Activated B cell treated with CpG ODN at 0.5 μM for 24 hours (primary cell): ENCODE measurements around the gene SORCS1. TPM values are rescaled to one million over a fixed set of nuclear protein-coding genes. Genes with fewer than 3 reads are reported as not detected.

Source experiments
- ATAC-seq: fragments of 200-7000 bp; cut with Tn5 transposase; one replicate; pipeline ENCODE4 v1.10.0; 2021; ENCODE audit warnings: low read depth, mild to moderate bottlenecking, moderate library complexity
- CTCF ChIA-PET: fragments of 350-600 bp; sonication (Branson Sonifier 250); formaldehyde crosslinking; loops from one replicate; lab custom pipeline; 2021; ENCODE audit warnings: antibody characterized with exemption; lab: Charles Lee
- POLR2A ChIA-PET: fragments of 350-600 bp; sonication (Branson Sonifier 250); formaldehyde crosslinking; loops from one replicate; lab custom pipeline; 2021; ENCODE audit warnings: antibody characterized with exemption; lab: Charles Lee
- DNase-seq: peaks from one replicate; pipeline ENCODE4 v3.0.0; 2022
- H3K27ac Mint-ChIP-seq: one replicate; pipeline ENCODE4 v1.8.0; 2020; ENCODE audit warnings: mixed read lengths
- H3K27me3 Mint-ChIP-seq: one replicate; pipeline ENCODE4 v1.8.0; 2021; ENCODE audit warnings: mixed read lengths
- H3K36me3 Mint-ChIP-seq: one replicate; pipeline ENCODE4 v1.8.0; 2021; ENCODE audit warnings: low read depth, mixed read lengths
- H3K4me1 Mint-ChIP-seq: one replicate; pipeline ENCODE4 v1.8.0; 2021; ENCODE audit warnings: mixed read lengths
- H3K4me3 Mint-ChIP-seq: one replicate; pipeline ENCODE4 v1.8.0; 2020; ENCODE audit warnings: mild to moderate bottlenecking, mixed read lengths
- H3K9me3 Mint-ChIP-seq: one replicate; pipeline ENCODE4 v1.8.0; 2020; ENCODE audit warnings: mixed read lengths
- intact Hi-C: fragments of 100-400 bp; cut with micrococcal nuclease; formaldehyde crosslinking; loops from one replicate; pipeline ENCODE4 v1.15.1; 2024
- total RNA-seq: library from RNA; stranded (reverse); gene quantifications from 2 replicates; pipeline ENCODE4 v1.2.3, GENCODE V29; 2022
- TF ChIP-seq, protein P1 (sequence below): fragments of 200-600 bp; IDR thresholded peaks from one replicate; pipeline ENCODE4 v1.8.0; 2022; ENCODE audit warnings: antibody characterized with exemption, mild to moderate bottlenecking

SORCS1 gene
- total RNA-seq, 1 donor from 2014 or later: not detected

DNA sequence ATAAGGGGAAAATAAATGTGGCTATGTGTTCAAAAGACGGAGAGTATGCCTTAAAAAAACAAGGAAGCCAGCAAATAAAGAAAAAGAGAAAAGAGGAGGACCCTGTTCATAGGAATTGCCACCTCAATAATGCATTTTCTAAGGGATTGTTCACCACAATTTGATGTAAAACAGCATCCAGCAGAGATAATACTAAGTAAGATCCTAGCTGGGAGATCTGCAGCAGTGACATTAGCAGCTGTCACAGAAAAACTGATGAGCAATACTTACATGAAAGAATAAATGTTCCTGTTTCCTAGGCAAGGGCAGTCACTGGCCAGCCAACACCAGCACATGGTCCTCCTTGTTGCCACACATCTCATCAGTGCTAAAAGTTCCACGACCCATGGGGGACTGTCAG lies 391.5 kb downstream of the SORCS1 start:
- DNase-seq (no peak), ATAC-seq (no peak)
- Mint-ChIP-seq H3K4me3 (no peak overlapping the region), H3K27me3 (no peaks in the 10 kb centered on the region), H3K9me3 (no peaks in the 10 kb centered on the region), H3K4me1 (no peaks in the 10 kb centered on the region), H3K36me3 (no peaks in the 10 kb centered on the region), H3K27ac (no peak overlapping the region)
- POLR2A ChIA-PET: no interaction called here
- CTCF ChIA-PET: no interaction called here
- TF ChIP-seq, protein P1, sequence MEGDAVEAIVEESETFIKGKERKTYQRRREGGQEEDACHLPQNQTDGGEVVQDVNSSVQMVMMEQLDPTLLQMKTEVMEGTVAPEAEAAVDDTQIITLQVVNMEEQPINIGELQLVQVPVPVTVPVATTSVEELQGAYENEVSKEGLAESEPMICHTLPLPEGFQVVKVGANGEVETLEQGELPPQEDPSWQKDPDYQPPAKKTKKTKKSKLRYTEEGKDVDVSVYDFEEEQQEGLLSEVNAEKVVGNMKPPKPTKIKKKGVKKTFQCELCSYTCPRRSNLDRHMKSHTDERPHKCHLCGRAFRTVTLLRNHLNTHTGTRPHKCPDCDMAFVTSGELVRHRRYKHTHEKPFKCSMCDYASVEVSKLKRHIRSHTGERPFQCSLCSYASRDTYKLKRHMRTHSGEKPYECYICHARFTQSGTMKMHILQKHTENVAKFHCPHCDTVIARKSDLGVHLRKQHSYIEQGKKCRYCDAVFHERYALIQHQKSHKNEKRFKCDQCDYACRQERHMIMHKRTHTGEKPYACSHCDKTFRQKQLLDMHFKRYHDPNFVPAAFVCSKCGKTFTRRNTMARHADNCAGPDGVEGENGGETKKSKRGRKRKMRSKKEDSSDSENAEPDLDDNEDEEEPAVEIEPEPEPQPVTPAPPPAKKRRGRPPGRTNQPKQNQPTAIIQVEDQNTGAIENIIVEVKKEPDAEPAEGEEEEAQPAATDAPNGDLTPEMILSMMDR: no peak
- intact Hi-C loops: no loop called here

DNA sequence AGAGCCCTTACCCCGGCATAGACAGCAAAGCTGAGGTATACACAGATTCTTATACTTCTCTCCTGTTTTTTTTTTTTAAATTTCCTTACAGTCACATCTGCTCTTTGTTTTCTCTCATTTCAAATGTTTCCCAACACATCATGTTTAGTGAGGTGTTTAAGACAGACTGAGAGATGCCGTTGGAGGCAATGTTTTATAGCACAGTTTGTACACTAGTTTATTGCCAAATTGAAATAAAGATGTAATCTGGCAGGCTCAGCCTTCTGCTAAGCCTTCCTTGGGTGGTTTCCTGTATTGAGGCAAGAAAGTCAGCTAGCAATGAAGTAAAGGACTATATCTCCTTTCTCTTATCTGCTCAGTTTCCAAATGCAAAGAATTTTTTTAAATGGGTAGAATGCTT lies 393.4 kb downstream of the SORCS1 start:
- no peaks in the 10 kb centered on the region for H3K27me3 Mint-ChIP-seq
- no peak overlapping the region for H3K27ac Mint-ChIP-seq
- H3K36me3 Mint-ChIP-seq: no peaks in the 10 kb centered on the region
- intact Hi-C loops: no loop called here
- H3K4me1 Mint-ChIP-seq: no peaks in the 10 kb centered on the region
- H3K4me3 Mint-ChIP-seq: no peak overlapping the region
- CTCF ChIA-PET: no interaction called here
- DNase-seq (no peak), ATAC-seq (no peak)
- POLR2A ChIA-PET: no interaction called here
- TF ChIP-seq, protein P1: no peak
- H3K9me3 Mint-ChIP-seq: no peaks in the 10 kb centered on the region

DNA sequence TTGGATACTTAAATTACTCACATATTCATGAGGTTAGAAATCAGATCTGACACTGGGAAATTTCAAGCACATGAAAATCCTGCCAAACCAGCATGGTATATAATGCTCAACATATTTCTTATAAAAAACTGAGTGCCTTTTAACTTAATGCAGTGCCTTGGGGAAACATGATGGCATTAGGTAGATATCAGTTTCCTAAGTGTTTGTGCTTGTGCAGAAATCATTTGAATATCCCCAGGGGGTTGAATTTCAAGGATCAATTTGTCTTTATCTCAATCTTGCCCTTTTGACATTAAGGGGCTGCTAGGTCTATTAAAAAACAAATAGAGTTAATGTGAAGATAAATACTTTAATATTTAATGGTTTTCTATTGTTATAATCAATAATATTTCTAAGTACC lies 396.3 kb downstream of the SORCS1 start:
- no peak overlapping the region for H3K4me3 Mint-ChIP-seq
- H3K4me1 Mint-ChIP-seq: no peaks in the 10 kb centered on the region
- ATAC-seq (no peak), DNase-seq (no peak)
- H3K27me3 Mint-ChIP-seq: no peaks in the 10 kb centered on the region
- H3K27ac Mint-ChIP-seq: no peak overlapping the region
- no peaks in the 10 kb centered on the region for H3K36me3 Mint-ChIP-seq
- TF ChIP-seq, protein P1: no peak
- H3K9me3 Mint-ChIP-seq: no peaks in the 10 kb centered on the region
- intact Hi-C loops: no loop called here
- ChIA-PET POLR2A (no interaction called here), CTCF (no interaction called here)

DNA sequence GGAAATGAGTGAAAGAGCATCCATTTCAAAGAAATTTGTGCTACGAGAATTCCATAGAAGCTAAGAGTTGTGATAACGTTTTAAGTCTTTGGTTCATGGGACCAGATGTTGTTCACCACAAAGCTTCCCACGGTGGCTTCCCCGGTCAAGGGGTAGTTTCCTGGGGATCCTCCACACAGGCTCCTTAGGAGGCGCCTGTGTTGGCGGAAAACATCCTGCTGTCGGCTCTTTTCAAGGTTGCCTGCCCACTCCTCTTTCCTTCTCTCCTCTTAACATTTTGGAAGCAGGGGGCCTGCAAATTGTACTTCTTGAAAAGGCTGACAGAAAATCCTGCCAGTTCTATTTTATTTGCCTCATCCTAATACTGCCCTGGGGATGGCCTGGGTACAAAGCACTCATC lies 398.6 kb downstream of the SORCS1 start:
- ATAC-seq: no peak
- no peaks in the 10 kb centered on the region for H3K9me3 Mint-ChIP-seq
- intact Hi-C loops: no loop called here
- H3K4me3 Mint-ChIP-seq: no peak overlapping the region
- H3K27me3 Mint-ChIP-seq: no peaks in the 10 kb centered on the region
- H3K4me1 Mint-ChIP-seq: no peaks in the 10 kb centered on the region
- TF ChIP-seq, protein P1: no peak
- DNase-seq: no peak
- H3K27ac Mint-ChIP-seq: no peak overlapping the region
- CTCF ChIA-PET: no interaction called here
- POLR2A ChIA-PET: no interaction called here
- no peaks in the 10 kb centered on the region for H3K36me3 Mint-ChIP-seq

DNA sequence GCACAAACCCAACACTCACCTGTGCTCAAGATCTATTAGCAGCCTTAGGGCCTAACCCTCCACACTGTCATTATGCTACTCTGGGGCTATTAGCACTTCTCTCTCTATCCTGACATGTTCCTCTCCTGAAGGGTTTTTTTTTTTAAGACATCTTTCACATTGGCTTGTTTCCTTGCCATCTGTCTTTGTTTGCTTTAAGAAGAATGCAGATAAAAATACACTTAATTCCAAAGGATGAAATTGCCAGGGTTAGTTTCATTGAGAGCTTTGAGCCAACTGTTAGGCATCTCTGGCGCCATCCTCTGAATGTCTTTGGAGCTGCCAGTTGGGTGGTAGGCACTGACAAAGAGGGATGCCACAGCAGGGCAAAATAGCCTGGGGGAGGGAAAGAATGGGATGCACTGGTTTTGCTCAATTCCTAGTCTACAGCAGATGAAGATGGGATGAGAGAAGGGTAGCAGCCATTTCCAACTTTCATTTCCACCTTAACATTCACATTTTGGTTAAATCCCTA lies 399.2 kb downstream of the SORCS1 start:
- no peak for ATAC-seq

More for the DNA sequence above, 399.2 kb downstream of the SORCS1 start:
- TF ChIP-seq, protein P1: no peak
- POLR2A ChIA-PET: no interaction called here
- no peak for DNase-seq
- H3K4me3 Mint-ChIP-seq: no peak overlapping the region
- CTCF ChIA-PET: no interaction called here
- H3K27me3 Mint-ChIP-seq: no peaks in the 10 kb centered on the region
- H3K27ac Mint-ChIP-seq: no peak overlapping the region
- no peaks in the 10 kb centered on the region for H3K4me1 Mint-ChIP-seq
- H3K36me3 Mint-ChIP-seq: no peaks in the 10 kb centered on the region
- H3K9me3 Mint-ChIP-seq: no peaks in the 10 kb centered on the region
- intact Hi-C loops: no loop called here
